B cell (primary cell): ENCODE data around the gene TMEM131.

ENCODE experiments used
- EZH2 ChIP-seq: IDR thresholded peaks from 2 replicates; pipeline ENCODE4 v1.6.1; 2012; ENCODE audit warnings: borderline replicate concordance, low read depth, mild to moderate bottlenecking, moderate library complexity, low read length; ENCODE audit not compliant: insufficient read depth, poor library complexity, severe bottlenecking
- TF ChIP-seq, protein P1 (sequence below): fragments of 200-600 bp; IDR thresholded peaks from one replicate; pipeline ENCODE4 v1.8.0; 2022; ENCODE audit warnings: antibody characterized with exemption, mild to moderate bottlenecking

DNA sequence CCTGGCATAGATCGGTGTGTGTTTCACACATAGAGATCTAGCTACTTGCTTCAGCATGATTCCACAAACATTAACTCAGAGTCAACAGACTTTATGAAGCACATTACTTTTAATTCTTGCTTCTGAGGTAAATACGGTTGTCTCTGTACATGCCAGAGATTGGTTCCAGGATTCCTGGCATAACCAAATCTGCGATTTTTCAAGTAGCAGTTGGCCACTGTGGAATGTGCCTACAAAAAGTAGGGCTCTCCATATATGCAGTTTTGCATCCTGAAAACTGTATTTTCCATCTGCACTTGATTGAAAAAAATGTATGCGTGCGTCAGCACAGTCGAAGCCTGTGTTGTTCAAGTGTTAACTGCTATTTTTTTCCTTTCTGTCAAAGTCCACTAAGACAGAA lies 197.3 kb downstream of the TMEM131 start:
- TF ChIP-seq, protein P1, sequence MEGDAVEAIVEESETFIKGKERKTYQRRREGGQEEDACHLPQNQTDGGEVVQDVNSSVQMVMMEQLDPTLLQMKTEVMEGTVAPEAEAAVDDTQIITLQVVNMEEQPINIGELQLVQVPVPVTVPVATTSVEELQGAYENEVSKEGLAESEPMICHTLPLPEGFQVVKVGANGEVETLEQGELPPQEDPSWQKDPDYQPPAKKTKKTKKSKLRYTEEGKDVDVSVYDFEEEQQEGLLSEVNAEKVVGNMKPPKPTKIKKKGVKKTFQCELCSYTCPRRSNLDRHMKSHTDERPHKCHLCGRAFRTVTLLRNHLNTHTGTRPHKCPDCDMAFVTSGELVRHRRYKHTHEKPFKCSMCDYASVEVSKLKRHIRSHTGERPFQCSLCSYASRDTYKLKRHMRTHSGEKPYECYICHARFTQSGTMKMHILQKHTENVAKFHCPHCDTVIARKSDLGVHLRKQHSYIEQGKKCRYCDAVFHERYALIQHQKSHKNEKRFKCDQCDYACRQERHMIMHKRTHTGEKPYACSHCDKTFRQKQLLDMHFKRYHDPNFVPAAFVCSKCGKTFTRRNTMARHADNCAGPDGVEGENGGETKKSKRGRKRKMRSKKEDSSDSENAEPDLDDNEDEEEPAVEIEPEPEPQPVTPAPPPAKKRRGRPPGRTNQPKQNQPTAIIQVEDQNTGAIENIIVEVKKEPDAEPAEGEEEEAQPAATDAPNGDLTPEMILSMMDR = no peak
- no peak for TF ChIP-seq EZH2
